Loucy (cell line): ENCODE results near the gene CD209.

Experiments
- EZH2phosphoT487 ChIP-seq: fragments of 200-600 bp; IDR thresholded peaks from 2 replicates; pipeline ENCODE4 v1.6.1; 2018; ENCODE audit warnings: antibody characterized with exemption, mild to moderate bottlenecking, moderate library complexity, borderline replicate concordance
- TF ChIP-seq, protein P1 (sequence below): fragments of 200-600 bp; sonication (generic); conservative IDR thresholded peaks from 2 replicates; pipeline ENCODE4 v1.5.1; 2014; ENCODE audit warnings: mild to moderate bottlenecking, antibody characterized with exemption, low read length

DNA sequence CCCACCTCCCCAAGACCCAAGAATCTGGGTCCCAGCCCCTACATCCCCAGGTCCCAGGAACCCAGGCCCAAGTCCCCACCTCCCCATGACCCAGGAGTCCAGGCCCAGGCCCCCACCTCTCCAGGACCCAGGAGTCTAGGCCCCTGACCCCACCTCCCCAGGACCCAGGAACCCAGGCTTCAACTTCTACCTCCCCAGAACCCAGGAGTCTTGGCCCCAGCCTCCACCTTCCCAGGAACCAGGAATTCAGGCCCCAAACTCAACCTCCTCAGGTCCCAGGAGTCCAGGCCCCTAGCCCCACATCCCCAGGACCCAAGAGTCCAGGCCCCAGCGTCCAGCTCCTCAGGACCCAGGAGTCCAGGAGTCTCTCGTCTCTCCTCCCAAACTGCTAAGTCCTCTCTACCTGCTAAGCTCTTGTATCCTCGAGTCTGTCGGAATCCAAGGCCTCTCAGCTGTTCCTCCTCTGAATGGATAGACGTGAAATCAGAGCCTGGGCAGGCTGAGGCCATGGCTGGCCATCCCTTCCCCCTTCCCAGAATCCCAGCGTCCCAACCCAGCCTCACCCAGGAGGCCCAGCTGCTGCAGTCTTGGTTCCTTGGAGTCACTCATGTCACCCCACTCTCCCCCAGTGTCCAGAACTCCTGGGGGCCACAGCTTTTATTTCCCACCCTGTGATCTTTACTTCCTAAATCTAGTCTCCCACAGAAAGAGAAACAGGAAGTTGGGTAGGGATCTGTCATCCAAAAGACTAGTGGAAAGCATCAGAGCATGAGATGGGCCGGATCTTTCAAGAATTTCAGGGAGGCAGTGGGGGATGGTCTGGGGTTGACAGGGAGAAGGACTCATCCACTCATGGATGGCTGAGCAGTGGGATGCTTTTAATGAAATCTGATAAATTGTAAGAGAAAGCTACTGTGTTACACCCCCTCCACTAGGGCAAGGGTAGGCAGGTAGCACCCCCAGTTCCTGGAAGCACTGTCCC lies at the start of gene CD209:
- TF ChIP-seq, protein P1, sequence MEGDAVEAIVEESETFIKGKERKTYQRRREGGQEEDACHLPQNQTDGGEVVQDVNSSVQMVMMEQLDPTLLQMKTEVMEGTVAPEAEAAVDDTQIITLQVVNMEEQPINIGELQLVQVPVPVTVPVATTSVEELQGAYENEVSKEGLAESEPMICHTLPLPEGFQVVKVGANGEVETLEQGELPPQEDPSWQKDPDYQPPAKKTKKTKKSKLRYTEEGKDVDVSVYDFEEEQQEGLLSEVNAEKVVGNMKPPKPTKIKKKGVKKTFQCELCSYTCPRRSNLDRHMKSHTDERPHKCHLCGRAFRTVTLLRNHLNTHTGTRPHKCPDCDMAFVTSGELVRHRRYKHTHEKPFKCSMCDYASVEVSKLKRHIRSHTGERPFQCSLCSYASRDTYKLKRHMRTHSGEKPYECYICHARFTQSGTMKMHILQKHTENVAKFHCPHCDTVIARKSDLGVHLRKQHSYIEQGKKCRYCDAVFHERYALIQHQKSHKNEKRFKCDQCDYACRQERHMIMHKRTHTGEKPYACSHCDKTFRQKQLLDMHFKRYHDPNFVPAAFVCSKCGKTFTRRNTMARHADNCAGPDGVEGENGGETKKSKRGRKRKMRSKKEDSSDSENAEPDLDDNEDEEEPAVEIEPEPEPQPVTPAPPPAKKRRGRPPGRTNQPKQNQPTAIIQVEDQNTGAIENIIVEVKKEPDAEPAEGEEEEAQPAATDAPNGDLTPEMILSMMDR, result no peak
- no peak for TF ChIP-seq EZH2phosphoT487
